ENCODE results near the gene CFAP54. TPM values are rescaled to one million over a fixed set of nuclear protein-coding genes. Genes with fewer than 3 reads are reported as not detected.
"Not testable (repeated sequence)": the region's sequence is repeated elsewhere in the genome, so short reads cannot be mapped to it uniquely, and the experiment has no call there.

The CFAP54 gene
- polyA plus RNA-seq, 6 donors from 2014 or later, result not detected

DNA sequence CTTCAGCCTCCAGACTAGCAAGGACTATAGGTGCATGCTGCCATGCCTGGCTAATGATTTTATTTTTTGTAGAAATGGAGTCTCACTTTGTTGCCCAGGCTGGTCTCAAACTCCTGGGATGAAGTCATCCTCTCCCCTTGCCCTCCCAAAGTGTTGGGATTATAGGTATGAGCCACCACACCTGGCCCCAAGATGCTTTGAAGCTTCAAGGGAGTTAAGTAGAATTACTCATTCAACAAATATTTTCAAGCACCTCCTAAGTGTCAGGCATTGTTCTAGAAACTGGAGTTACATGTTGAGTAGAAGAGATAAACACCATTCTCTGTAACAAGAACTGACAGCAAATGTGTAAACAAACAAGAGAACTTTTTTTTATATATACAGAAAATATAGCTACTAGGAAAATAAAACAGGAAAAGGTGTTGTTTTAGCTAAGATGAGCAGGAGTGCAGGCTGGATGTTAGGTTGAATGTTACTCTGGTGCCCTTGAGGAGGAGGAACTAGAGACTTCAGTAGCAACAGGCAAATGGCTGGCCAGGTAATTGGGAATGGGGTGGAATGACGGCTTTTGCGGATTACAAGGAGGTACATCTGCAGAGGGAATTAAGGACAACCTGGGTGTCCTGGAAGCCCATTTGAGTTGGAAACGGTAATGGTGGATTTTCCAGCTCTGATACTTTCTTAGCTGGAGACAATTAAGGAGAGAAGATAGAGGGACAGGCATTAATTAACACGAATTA is 32.0 kb upstream of the CFAP54 start:
- ATAC-seq (ENCODE audit: low read depth in 2 of 2), result no peak
- no peaks in the 10 kb centered on the region for H3K9me3 Mint-ChIP-seq
- H3K27ac Mint-ChIP-seq, result peak overlapping the region in 2 of 6 donors; percentile 24 to 59
- peak overlapping the region in 2 of 8 donors; percentile 29 to 48 for H3K4me3 Mint-ChIP-seq
- no peaks in the 10 kb centered on the region for H3K36me3 Mint-ChIP-seq
- no peaks in the 10 kb centered on the region for H3K27me3 Mint-ChIP-seq
- DNase-seq, result no peak
- peaks cover 17 to 40% (median 24%) of the 10 kb centered on the region in 3 donors for H3K4me1 Mint-ChIP-seq

DNA sequence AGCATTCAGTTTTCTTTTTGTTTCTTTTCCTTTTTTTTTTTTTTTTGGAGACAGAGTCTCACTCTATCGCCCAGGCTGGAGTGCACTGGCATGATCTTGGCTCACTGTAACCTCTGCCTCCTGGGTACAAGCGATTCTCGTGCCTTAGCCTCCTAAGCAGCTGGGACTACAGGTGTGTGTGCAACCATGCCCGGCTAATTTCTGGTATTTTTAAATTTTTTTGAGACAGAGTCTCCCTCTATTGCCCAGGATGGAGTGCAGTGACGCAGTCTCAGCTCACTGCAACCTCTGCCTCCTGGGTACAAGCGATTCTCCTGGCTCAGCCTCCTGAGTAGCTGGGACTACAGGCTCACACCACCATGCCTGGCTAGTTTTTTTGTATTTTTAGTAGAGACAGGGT is 30.1 kb upstream of the CFAP54 start:
- H3K4me1 Mint-ChIP-seq, result peaks cover 17 to 40% (median 24%) of the 10 kb centered on the region in 3 donors
- H3K36me3 Mint-ChIP-seq; H3K9me3 Mint-ChIP-seq; DNase-seq; H3K27me3 Mint-ChIP-seq; H3K27ac Mint-ChIP-seq; H3K4me3 Mint-ChIP-seq; ATAC-seq (ENCODE audit: low read depth in 2 of 2): not testable (repeated sequence)

DNA sequence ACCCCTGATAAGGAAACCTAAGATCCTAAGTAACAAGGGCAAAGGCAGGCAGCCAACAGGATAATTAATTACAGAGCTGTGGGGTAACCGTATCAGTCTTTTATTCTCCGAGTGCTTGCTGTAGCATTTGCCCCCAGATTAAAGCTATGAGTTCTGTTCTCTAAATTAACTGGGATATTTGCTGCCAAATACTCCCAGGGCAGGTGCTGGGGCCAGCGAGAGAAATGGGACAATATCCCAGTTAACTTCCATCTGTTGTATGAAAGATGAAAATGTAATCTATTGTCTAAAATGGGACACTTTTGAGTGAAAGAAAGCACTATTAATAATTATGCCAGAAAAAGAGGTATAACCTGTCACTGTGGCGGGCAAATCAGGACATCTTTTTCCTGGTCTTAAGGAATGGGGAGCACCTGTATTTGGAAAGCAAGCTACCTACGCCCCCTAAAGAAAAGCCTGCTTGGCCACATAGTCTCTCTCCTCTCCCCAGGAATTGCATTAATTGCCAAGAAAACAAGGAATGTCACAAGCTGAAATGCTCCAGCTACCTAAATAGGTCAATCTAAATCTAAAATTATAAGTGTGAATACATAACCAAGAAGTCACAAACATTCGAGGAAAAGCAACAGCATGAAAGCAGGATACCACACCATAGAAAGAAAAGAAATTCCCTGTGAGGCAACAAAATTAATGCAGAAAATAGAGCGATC is 26.7 kb upstream of the CFAP54 start:
- Mint-ChIP-seq H3K27me3 (no peaks in the 10 kb centered on the region), H3K36me3 (no peaks in the 10 kb centered on the region), H3K9me3 (no peaks in the 10 kb centered on the region), H3K4me3 (no peak overlapping the region), H3K4me1 (peaks cover under 1 to 11% (median under 1%) of the 10 kb centered on the region in 3 donors), H3K27ac (no peak overlapping the region)
- no peak for ATAC-seq (ENCODE audit: low read depth in 2 of 2)
- no peak for DNase-seq

DNA sequence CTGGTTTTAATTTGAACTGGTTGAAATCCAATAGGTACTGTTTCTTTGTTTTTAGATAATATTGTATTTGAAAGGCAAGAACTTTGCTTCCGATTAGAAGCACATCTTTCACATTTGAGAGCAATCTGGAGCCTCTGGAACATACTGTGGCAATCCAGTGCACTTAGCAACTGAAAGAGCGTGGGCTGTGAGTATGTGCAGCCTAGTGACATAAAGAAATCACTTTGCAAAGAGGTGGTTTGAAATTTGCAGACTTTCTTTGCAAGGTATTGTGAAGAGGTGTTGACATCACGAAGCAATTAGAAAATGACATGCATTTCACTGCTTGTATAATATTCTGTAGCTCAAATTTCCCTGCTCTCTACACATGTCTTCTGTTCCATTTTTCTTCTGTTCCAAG is 23.5 kb upstream of the CFAP54 start:
- peaks cover 0 to 6% (median 0%) of the 10 kb centered on the region in 3 donors for H3K27me3 Mint-ChIP-seq
- H3K4me3 Mint-ChIP-seq, result no peak overlapping the region
- DNase-seq (no peak), ATAC-seq (ENCODE audit: low read depth in 2 of 2) (no peak)
- H3K9me3 Mint-ChIP-seq, result peaks cover 3 to 11% (median 7%) of the 10 kb centered on the region in 7 donors
- H3K27ac Mint-ChIP-seq, result no peak overlapping the region
- peaks cover 9 to 11% of the 10 kb centered on the region in 2 donors for H3K36me3 Mint-ChIP-seq
- H3K4me1 Mint-ChIP-seq, result no peaks in the 10 kb centered on the region

DNA sequence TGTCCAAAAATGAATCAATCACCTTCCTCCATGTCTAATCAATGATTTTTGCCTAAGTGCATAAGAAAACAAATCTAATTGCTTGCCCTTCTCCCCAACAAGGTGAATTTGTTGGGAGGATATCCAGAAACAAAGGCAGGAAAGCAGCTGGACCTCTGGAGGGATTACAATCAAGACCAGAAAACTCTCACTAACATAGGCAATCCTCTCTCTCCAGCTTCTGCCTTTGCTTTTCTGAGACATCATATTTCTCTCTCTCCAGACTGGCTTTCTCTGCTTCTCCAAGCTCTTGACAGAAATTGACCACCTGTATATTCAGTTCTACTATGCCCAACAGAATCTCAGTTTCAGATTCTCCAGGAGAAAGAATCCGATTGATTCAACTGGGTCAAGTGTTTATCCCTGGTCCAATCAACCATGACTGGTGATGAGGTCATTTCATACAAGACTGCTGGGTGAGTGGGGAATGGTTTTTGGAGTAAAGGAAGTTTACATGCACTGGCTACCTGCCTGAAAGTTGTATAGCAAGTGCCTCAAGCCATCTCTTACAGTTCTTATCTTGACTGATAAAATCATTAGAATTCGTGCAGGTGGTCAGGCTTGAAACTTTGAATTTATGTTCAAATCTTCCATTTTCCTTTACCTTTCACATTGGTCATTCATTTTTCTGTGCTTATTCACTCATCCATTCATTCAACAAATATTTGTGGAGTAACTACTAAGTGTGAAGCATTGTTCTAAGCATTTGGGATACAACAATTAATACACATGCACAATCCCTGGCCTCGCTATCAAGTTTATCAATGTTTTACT is 22.2 kb upstream of the CFAP54 start:
- no peak for DNase-seq
- Mint-ChIP-seq H3K27me3 (peaks cover 0 to 6% (median 0%) of the 10 kb centered on the region in 3 donors), H3K36me3 (peaks cover 9 to 11% of the 10 kb centered on the region in 2 donors), H3K4me1 (no peaks in the 10 kb centered on the region), H3K9me3 (peaks cover 3 to 11% (median 7%) of the 10 kb centered on the region in 7 donors), H3K27ac (no peak overlapping the region), H3K4me3 (no peak overlapping the region)
- no peak for ATAC-seq (ENCODE audit: low read depth in 2 of 2)

DNA sequence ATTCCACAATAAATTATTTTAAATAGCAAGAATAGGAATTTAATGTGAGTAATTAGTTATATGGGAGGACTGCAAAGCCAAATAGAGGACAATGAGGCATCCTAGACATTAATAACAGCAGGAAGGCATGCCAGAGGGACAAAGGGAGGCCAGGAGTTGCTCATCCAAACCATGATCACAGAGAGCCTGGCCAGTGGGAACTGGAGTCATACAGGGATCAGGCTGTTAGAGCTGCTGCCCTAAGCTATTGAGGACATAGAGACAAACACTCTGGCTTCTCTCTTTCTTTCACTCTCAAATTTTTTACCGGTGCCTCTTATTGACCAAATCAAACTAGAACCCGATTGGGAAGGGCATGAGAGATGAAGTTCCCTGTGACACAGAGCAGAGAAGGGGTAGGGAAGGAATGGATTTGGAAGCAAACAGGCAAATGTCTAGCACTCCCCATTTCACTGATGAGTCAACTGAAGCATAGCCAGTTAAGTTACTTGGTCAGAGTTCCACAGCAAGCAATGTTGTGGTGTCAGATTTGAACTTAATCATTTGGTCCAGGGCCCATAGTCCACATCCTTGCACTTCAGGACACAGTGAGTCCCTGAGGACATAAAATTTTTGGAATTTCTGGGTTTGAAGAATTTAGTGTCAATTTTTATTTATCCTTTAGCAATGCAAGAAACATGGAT is 17.9 kb upstream of the CFAP54 start:
- no peak overlapping the region for H3K4me3 Mint-ChIP-seq

DNA sequence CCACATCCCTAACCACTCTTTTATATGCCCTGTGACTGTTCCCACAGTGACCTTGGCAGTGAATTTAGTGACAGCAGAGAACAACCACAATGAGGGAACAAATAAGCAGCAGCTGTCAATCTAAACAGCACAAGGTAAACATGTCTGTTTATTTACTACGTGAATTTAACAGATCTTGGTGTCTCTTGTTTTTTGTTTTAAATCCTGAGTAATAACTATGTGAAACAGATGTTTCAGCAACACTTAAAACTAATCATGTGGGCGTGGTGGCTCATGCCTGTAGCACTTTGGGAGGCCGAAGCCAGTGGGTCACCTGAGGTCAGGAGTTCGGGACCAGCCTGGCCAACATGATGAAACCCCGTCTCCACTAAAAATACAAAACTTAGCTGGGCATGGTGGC is 17.0 kb upstream of the CFAP54 start:
- no peaks in the 10 kb centered on the region for H3K4me1 Mint-ChIP-seq
- H3K9me3 Mint-ChIP-seq, result peaks cover 3 to 11% (median 7%) of the 10 kb centered on the region in 7 donors
- no peak overlapping the region for H3K4me3 Mint-ChIP-seq
- peaks cover 9 to 11% of the 10 kb centered on the region in 2 donors for H3K36me3 Mint-ChIP-seq
- no peak for ATAC-seq (ENCODE audit: low read depth in 2 of 2)
- H3K27me3 Mint-ChIP-seq, result peaks cover 0 to 6% (median 0%) of the 10 kb centered on the region in 3 donors
- H3K27ac Mint-ChIP-seq, result no peak overlapping the region
- no peak for DNase-seq

More for the DNA sequence above, 17.9 kb upstream of the CFAP54 start:
- H3K36me3 Mint-ChIP-seq, result peaks cover 9 to 11% of the 10 kb centered on the region in 2 donors
- no peaks in the 10 kb centered on the region for H3K4me1 Mint-ChIP-seq
- H3K27ac Mint-ChIP-seq, result no peak overlapping the region
- no peak for DNase-seq
- peaks cover 3 to 11% (median 7%) of the 10 kb centered on the region in 7 donors for H3K9me3 Mint-ChIP-seq
- ATAC-seq (ENCODE audit: low read depth in 2 of 2), result no peak
- peaks cover 0 to 6% (median 0%) of the 10 kb centered on the region in 3 donors for H3K27me3 Mint-ChIP-seq

DNA sequence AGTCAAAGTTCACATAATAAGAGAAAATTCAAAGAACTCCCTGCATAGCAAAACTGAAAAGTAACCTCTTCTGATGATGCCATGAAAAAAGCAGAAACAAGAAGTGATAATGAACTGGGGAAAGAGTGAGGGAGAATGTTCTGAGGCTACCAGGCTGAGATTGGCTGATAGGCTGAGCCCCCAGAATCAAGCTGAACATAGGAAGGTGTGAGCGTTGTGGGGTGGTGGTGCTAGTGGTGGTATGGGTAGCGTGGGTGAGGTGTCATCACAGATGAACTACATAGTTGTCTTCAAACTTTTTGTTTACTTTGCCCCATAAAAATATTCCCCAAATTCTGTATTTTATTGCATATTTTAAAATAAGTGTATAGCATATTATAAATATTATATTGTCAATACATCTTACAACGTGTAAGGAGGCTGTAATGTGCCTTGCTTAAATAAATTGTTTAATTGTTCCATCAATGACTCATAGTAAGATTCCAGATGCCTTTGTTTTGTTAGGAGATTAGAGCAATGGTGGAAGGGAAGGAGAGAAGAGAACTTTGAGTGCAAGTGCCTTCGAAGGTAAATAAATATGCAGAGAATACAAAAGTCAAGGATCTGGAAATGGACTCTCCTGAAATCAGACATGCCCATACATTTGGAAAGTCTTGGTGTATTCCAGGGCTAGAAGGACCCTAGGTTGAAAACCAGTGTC is 15.8 kb upstream of the CFAP54 start:
- Mint-ChIP-seq H3K27ac (peak overlapping the region in 1 of 6 donors; percentile 79), H3K4me3 (no peak overlapping the region), H3K27me3 (peaks cover 0 to 5% (median 0%) of the 10 kb centered on the region in 3 donors), H3K9me3 (peaks cover 3 to 11% (median 7%) of the 10 kb centered on the region in 7 donors), H3K36me3 (peaks cover 9 to 11% of the 10 kb centered on the region in 2 donors), H3K4me1 (no peaks in the 10 kb centered on the region)
- no peak for DNase-seq
- ATAC-seq (ENCODE audit: low read depth in 2 of 2), result no peak

DNA sequence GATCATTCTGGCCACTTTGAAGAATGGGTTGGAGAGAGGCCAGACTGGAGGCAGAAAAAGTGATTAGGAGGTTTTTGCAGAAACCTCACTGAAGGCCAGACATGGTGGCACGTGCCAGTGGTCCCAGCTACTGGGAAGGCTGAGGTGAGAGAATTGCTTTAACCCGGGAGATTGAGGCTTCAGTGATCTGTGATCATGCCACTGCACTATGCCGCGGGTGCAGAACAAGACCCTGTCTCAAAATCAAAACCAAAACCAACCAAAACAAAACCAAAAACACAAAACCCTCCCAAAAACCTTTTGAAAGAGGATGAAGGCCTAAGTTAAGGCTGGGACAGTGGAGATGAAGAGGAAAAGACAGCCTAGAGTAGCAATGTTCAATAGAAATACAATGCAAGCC is 15.2 kb upstream of the CFAP54 start:
- Mint-ChIP-seq H3K27me3 (no peaks in the 10 kb centered on the region), H3K27ac (peak overlapping the region in 1 of 6 donors; percentile 44), H3K9me3 (peaks cover 3 to 11% (median 7%) of the 10 kb centered on the region in 7 donors), H3K4me3 (no peak overlapping the region), H3K4me1 (no peaks in the 10 kb centered on the region), H3K36me3 (peaks cover 6 to 9% of the 10 kb centered on the region in 2 donors)
- ATAC-seq (ENCODE audit: low read depth in 2 of 2) (no peak), DNase-seq (no peak)

DNA sequence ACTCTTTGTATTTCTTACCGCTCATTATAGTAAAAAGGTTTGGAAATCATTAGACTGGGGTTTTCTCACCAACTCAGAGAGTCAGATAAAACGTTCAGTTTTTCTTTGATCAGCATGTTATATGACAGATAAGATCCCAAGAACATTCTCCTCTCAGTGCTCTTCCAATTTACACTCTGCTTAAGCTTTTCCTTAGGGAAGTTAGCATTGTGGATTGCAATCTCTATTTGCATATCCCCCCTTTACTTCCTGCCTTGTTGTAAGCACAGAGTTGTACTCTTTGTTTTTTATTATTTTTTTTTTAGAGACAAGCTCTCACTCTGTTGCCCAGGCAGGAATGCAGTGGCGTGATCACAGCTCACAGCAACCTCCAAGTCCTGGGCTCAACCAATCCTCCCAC is 11.4 kb upstream of the CFAP54 start:
- no peaks in the 10 kb centered on the region for H3K4me1 Mint-ChIP-seq
- no peak overlapping the region for H3K4me3 Mint-ChIP-seq
- H3K27ac Mint-ChIP-seq, result peak overlapping the region in 1 of 6 donors; percentile 57
- no peaks in the 10 kb centered on the region for H3K9me3 Mint-ChIP-seq
- ATAC-seq (ENCODE audit: low read depth in 2 of 2) (no peak), DNase-seq (no peak)
- peaks cover 0 to under 1% (median under 1%) of the 10 kb centered on the region in 3 donors for H3K27me3 Mint-ChIP-seq
- H3K36me3 Mint-ChIP-seq, result no peaks in the 10 kb centered on the region

DNA sequence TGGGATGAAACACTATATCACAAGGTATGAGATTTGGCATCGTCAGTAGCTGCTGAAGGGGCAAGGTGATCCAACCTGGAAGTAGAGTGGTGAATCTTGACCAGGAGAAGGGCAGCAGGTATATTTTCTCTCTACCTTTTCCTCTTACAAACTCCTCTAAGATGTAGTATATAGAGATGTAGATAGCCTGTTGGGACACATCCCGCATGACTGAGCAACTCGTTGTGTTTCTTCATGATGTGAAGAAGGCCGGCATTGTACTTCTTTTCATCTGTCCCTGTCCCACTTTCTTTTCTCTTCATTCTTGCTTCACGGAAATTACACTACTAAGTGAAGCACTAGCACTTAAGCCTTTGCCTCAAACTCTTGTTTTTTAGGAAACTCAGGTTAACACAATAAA is 7.3 kb upstream of the CFAP54 start:
- Mint-ChIP-seq H3K36me3 (no peaks in the 10 kb centered on the region), H3K27me3 (peaks cover 9 to 16% (median 11%) of the 10 kb centered on the region in 3 donors), H3K4me3 (no peak overlapping the region), H3K27ac (no peak overlapping the region), H3K4me1 (peaks cover 5 to 6% (median 6%) of the 10 kb centered on the region in 3 donors), H3K9me3 (no peaks in the 10 kb centered on the region)
- DNase-seq, result no peak
- ATAC-seq (ENCODE audit: low read depth in 2 of 2), result no peak

DNA sequence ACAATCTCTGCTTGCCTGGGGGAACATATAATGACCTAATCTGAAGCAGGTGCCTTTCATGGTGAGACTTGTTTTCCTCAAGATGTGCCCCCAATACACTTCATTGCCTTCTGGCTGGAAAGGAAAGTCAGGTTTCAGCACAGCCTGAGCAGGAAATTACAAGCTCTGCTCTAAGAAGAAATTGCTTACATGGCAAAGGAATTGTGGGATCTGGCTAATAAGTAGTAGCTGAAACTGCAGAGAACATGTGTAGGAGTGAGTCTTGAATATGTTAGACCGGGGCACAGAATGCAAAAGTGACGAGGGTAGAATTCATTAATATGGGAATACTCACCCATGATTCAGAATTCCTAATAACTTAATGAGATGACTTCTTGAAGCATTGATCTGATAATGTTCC is 6.3 kb upstream of the CFAP54 start:
- DNase-seq, result no peak
- Mint-ChIP-seq H3K36me3 (no peaks in the 10 kb centered on the region), H3K4me1 (peaks cover 5 to 6% (median 6%) of the 10 kb centered on the region in 3 donors), H3K27me3 (peaks cover 9 to 16% (median 11%) of the 10 kb centered on the region in 3 donors), H3K4me3 (no peak overlapping the region), H3K27ac (no peak overlapping the region), H3K9me3 (no peaks in the 10 kb centered on the region)
- no peak for ATAC-seq (ENCODE audit: low read depth in 2 of 2)
